HG02678 (cell line): ENCODE results near the gene OR9A2.
"Not testable (repeated sequence)": the region's sequence is repeated elsewhere in the genome, so short reads cannot be mapped to it uniquely, and the experiment has no call there.

Source experiments
- ATAC-seq: cut with Tn5 transposase; IDR thresholded peaks from one replicate; pipeline ENCODE4 v1.9.1; 2021; ENCODE audit warnings: mild to moderate bottlenecking, moderate library complexity; ENCODE audit not compliant: unreplicated experiment

The OR9A2 gene

DNA sequence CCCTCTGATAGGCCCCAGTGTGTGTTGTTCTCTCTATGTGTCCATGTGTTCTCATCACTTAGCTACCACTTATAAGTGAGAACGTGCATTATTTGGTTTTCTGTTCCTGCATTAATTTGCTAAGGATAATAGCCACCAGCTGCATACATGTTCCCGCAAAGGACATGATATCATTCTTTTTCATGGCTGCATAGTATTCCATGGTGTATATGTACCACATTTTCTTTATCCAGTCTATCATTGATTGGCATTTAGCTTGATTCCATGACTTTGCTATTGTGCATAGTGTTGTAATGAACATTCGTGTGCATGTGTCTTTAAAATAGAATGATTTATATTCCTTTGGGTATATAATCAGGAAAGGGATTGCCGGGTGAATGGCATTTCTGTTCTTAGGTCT lies 48.5 kb downstream of the OR9A2 start:
- not testable (repeated sequence) for ATAC-seq
